ENCODE measurements around the gene ADAMTS13.
A peak's percentile ranks its signal among the peaks of the same experiment; 100 is the strongest.

Gene ADAMTS13

DNA sequence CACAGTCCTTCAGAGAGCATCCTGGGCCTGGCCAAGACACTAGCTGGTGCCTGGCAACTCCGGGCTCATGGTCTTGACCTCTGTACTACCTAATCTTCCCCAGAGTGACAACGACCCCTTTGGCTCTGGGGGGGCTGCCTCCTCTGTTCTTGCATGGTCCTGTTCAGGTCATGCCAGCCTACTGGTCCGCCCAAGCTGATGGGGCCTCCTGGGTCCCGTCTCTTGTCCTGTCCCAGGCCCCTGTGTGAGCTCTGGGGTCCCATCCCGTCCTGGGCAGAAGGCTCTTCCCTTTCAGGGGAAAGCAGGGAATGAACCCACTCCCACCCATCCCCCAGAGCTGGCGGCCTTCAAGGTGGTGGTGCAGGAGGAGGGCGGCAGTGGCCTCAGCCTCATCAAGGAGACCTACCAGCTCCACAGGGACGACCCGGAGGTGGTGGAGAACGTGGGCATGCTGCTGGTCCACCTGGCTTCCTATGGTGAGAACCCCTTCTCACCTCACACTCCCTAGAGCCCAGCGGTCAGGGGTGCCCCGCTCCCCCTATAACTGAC, 17.6 kb upstream of the ADAMTS13 start:
- Histone ChIP-seq H3K9ac (ENCODE audit: low read length) (no peak overlapping the region), H3K9me2 (replicated peaks; ENCODE audit: insufficient read depth, low read length) (no peaks in the 10 kb centered on the region), H2AFZ (ENCODE audit: low read depth, low read length, severe bottlenecking) (no peak overlapping the region), H3K4me2 (ENCODE audit: low read depth, low read length, poor library complexity, severe bottlenecking) (no peak overlapping the region), H3K79me2 (ENCODE audit: insufficient read depth, low read length) (no peaks in the 10 kb centered on the region), H3K9me3 (ENCODE audit: insufficient read depth, low read length) (no peaks in the 10 kb centered on the region), H3K4me3 (ENCODE audit: insufficient read depth, low read length, poor library complexity, severe bottlenecking) (no peak overlapping the region), H3K27me3 (ENCODE audit: low read length) (no peaks in the 10 kb centered on the region), H3K27ac (ENCODE audit: low read depth, low read length) (no peak overlapping the region), H4K20me1 (ENCODE audit: low read depth, low read length) (no peaks in the 10 kb centered on the region), H3K36me3 (ENCODE audit: low read length) (no peaks in the 10 kb centered on the region), H3F3A (ENCODE audit: insufficient read depth) (no peaks in the 10 kb centered on the region)
- TF ChIP-seq EZH2phosphoT487 (conservative IDR thresholded peaks at IDR 0.05; ENCODE audit: low read length), result no peak
- TF ChIP-seq, protein P1, sequence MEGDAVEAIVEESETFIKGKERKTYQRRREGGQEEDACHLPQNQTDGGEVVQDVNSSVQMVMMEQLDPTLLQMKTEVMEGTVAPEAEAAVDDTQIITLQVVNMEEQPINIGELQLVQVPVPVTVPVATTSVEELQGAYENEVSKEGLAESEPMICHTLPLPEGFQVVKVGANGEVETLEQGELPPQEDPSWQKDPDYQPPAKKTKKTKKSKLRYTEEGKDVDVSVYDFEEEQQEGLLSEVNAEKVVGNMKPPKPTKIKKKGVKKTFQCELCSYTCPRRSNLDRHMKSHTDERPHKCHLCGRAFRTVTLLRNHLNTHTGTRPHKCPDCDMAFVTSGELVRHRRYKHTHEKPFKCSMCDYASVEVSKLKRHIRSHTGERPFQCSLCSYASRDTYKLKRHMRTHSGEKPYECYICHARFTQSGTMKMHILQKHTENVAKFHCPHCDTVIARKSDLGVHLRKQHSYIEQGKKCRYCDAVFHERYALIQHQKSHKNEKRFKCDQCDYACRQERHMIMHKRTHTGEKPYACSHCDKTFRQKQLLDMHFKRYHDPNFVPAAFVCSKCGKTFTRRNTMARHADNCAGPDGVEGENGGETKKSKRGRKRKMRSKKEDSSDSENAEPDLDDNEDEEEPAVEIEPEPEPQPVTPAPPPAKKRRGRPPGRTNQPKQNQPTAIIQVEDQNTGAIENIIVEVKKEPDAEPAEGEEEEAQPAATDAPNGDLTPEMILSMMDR (IDR thresholded peaks at IDR 0.05; ENCODE audit: insufficient read depth, low read length, poor library complexity, severe bottlenecking), result no peak

DNA sequence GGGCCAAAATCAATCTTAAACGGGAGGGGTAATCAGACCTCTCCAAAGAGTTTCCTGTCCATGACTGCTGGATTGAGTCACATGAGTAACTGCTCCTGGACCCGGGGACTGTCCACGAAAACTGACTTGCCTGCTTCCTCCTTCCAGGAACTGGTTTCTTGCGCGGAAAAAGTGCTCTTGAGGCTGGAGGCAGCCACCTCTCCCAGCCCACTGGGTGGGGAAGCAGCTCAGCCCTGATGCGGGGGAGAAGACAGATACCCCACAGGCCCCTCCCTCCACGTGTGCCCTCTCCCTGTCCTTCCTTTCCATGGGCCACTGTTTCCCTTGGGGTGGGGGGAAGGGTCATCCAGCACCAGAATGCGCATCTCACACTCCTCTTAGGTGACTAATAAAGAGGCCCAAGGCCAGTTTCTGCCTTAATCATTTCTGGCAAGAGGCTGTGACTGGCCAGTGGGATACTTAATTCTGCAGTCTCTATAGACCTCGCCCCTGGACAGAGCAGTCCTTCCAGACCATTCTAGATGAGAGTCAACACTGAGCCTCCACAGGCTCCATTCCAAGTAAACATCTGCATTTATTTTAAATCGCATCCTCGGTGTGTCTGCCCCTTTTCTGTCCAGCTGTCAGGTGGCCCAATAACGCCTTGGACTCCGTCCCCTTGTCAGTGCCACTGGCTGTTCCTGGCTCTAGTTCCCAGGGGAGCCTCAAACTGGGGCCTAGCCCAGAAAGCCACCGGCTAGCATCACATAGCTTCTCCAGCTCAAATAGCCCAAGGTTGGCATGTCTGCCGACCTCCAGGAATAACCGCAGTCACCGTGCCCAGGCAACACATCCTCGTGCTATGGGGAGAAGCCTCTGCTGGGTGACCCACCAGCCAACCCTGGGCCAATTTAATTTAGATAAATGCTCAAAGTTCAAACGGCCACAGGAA, 16.4 kb upstream of the ADAMTS13 start:
- Histone ChIP-seq H3K4me2 (ENCODE audit: low read depth, low read length, poor library complexity, severe bottlenecking) (no peak overlapping the region), H2AFZ (ENCODE audit: low read depth, low read length, severe bottlenecking) (no peak overlapping the region), H3K27ac (ENCODE audit: low read depth, low read length) (no peak overlapping the region), H3K36me3 (ENCODE audit: low read length) (no peaks in the 10 kb centered on the region), H3F3A (ENCODE audit: insufficient read depth) (no peaks in the 10 kb centered on the region), H3K9me2 (replicated peaks; ENCODE audit: insufficient read depth, low read length) (no peaks in the 10 kb centered on the region), H3K79me2 (ENCODE audit: insufficient read depth, low read length) (no peaks in the 10 kb centered on the region), H3K9me3 (ENCODE audit: insufficient read depth, low read length) (no peaks in the 10 kb centered on the region), H3K4me3 (ENCODE audit: insufficient read depth, low read length, poor library complexity, severe bottlenecking) (no peak overlapping the region), H3K9ac (ENCODE audit: low read length) (no peak overlapping the region), H3K27me3 (ENCODE audit: low read length) (no peaks in the 10 kb centered on the region), H4K20me1 (ENCODE audit: low read depth, low read length) (no peaks in the 10 kb centered on the region)
- TF ChIP-seq EZH2phosphoT487 (conservative IDR thresholded peaks at IDR 0.05; ENCODE audit: low read length), result no peak
- TF ChIP-seq, protein P1 (IDR thresholded peaks at IDR 0.05; ENCODE audit: insufficient read depth, low read length, poor library complexity, severe bottlenecking), result no peak

DNA sequence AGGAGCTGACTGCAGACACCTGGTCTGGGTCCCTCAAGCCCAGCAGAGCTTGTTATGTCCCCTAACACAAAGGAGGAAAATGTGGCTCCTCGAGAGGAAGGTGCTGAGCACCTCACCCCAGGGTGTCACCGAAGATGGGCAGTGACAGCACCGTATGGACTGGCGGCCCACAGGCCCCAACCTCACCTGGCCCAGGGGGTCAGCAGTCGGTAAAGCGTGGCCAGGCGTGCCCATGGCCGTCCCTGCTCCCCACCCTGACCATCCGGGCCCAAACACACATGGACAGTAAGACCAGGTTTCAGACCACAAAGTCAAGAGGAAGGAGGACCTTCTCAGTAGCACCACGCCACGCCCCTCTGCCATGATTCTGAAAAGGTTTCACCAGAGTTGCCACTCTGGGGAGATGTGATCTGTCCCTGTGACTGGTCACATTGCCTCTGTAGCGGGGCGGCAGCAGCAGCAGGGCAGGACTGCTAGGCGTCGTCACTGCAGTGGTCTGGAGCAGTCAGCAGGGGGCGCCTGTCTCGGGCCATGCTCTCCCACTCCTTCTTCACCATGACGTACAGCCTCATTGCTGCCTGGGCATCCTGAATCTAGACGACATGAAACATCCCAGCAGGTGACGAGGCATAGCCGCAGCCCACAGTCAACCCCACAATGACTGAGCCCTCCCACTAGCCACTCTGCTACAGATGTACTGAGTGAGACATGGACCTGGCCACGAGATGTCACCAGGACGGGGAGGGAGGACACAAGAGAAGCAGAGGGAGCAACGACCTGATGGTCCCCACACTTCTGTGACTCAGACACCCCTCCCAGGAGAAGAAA, 15.5 kb upstream of the ADAMTS13 start:
- Histone ChIP-seq H2AFZ (ENCODE audit: low read depth, low read length, severe bottlenecking) (no peak overlapping the region), H3K27ac (ENCODE audit: low read depth, low read length) (no peak overlapping the region), H3K4me2 (ENCODE audit: low read depth, low read length, poor library complexity, severe bottlenecking) (no peak overlapping the region), H3K79me2 (ENCODE audit: insufficient read depth, low read length) (no peaks in the 10 kb centered on the region), H3K36me3 (ENCODE audit: low read length) (no peaks in the 10 kb centered on the region), H3K27me3 (ENCODE audit: low read length) (no peaks in the 10 kb centered on the region), H3K9me2 (replicated peaks; ENCODE audit: insufficient read depth, low read length) (no peaks in the 10 kb centered on the region), H3K4me3 (ENCODE audit: insufficient read depth, low read length, poor library complexity, severe bottlenecking) (no peak overlapping the region), H3K9me3 (ENCODE audit: insufficient read depth, low read length) (no peaks in the 10 kb centered on the region), H4K20me1 (ENCODE audit: low read depth, low read length) (no peaks in the 10 kb centered on the region), H3K9ac (ENCODE audit: low read length) (no peak overlapping the region), H3F3A (ENCODE audit: insufficient read depth) (no peaks in the 10 kb centered on the region)
- TF ChIP-seq, protein P1 (IDR thresholded peaks at IDR 0.05; ENCODE audit: insufficient read depth, low read length, poor library complexity, severe bottlenecking), result peak; percentile 97
- no peak for TF ChIP-seq EZH2phosphoT487 (conservative IDR thresholded peaks at IDR 0.05; ENCODE audit: low read length)
